HG03558 (cell line): ENCODE data around the gene COL4A2.

ENCODE experiments used
- ATAC-seq: cut with Tn5 transposase; IDR thresholded peaks from one replicate; pipeline ENCODE4 v1.9.1; 2021; ENCODE audit warnings: moderate number of reproducible peaks; ENCODE audit not compliant: unreplicated experiment; ENCODE audit errors: extremely low read depth

Gene COL4A2

GRCh38 chr13:110536006-110536693, 229.1 kb downstream of the COL4A2 start:
- no peak for ATAC-seq

- ATAC-seq = no peak
These were observed 231.5 kb downstream of the COL4A2 start for GRCh38 chr13:110538632-110539031.

GRCh38 chr13:110539894-110540293, 232.8 kb downstream of the COL4A2 start:
- no peak for ATAC-seq

- ATAC-seq = no peak
These were observed 233.9 kb downstream of the COL4A2 start for GRCh38 chr13:110540871-110541525.

GRCh38 chr13:110541526-110541920, 234.4 kb downstream of the COL4A2 start:
- no peak for ATAC-seq

GRCh38 chr13:110542169-110542796, 235.2 kb downstream of the COL4A2 start:
- no peak for ATAC-seq

GRCh38 chr13:110546378-110546777, 239.3 kb downstream of the COL4A2 start:
- no peak for ATAC-seq

- ATAC-seq = no peak
These were observed 239.8 kb downstream of the COL4A2 start for GRCh38 chr13:110546926-110547325.

- no peak for ATAC-seq
These were observed 242.1 kb downstream of the COL4A2 start for GRCh38 chr13:110548891-110549794.

GRCh38 chr13:110549795-110550160, 242.7 kb downstream of the COL4A2 start:
- no peak for ATAC-seq

- ATAC-seq = no peak
These were observed 244.2 kb downstream of the COL4A2 start for GRCh38 chr13:110551284-110551683.

GRCh38 chr13:110552767-110553166, 245.7 kb downstream of the COL4A2 start:
- ATAC-seq = no peak

- no peak for ATAC-seq
These were observed 246.3 kb downstream of the COL4A2 start for GRCh38 chr13:110553417-110553816.

- no peak for ATAC-seq
These were observed 247.2 kb downstream of the COL4A2 start for GRCh38 chr13:110554227-110554836.

GRCh38 chr13:110554946-110555345, 247.9 kb downstream of the COL4A2 start:
- ATAC-seq = no peak

- ATAC-seq = no peak
These were observed 248.6 kb downstream of the COL4A2 start for GRCh38 chr13:110555601-110556223.

GRCh38 chr13:110556224-110556606, 249.1 kb downstream of the COL4A2 start:
- ATAC-seq = no peak

- ATAC-seq = no peak
These were observed 250.0 kb downstream of the COL4A2 start for GRCh38 chr13:110557082-110557481.

- no peak for ATAC-seq
These were observed 250.7 kb downstream of the COL4A2 start for GRCh38 chr13:110557610-110558305.
